Gastroesophageal sphincter (tissue), 3 donors: ENCODE results near the gene OMA1.

Experiments used
- CTCF ChIP-seq, 4 experiments: fragments of 200-600 bp in 2 of 4; fragments of 450-650 bp in 2 of 4; sonication (generic) in 1 of 4; IDR thresholded peaks; one replicate each; pipeline ENCODE4 v1.5.1; 2017 to 2019; ENCODE audit warnings: antibody characterized with exemption in 4 of 4, mild to moderate bottlenecking in 2 of 4, moderate library complexity in 2 of 4
- POLR2AphosphoS5 ChIP-seq: sonication (generic); formaldehyde crosslinking; IDR thresholded peaks from one replicate; pipeline ENCODE4 v1.6.1; 2017; ENCODE audit warnings: antibody characterized with exemption

- TF ChIP-seq CTCF (IDR thresholded peaks at IDR 0.05) (peak in 1 of 4 experiments; percentile 5), POLR2AphosphoS5 (peak; percentile 50)
Observed at GRCh38 chr1:58545591-58546519, 671 bp downstream of the OMA1 start.
